A549 treated with Mapracorat at 1 μM for 4 hours (cell line): ENCODE results near the gene MUC16. TPM values are rescaled to one million over a fixed set of nuclear protein-coding genes. Genes with fewer than 3 reads are reported as not detected.

ENCODE experiments used
- total RNA-seq: library from RNA; stranded (reverse); fragments of 200-300 nt; extraction: Qiagen RNA extraction; gene quantifications from 5 replicates; pipeline ENCODE4 v1.2.3, GENCODE V29; 2022

Gene MUC16
- 0.02 to 0.13 TPM (median 0.05 TPM) in 5 replicates for total RNA-seq

DNA sequence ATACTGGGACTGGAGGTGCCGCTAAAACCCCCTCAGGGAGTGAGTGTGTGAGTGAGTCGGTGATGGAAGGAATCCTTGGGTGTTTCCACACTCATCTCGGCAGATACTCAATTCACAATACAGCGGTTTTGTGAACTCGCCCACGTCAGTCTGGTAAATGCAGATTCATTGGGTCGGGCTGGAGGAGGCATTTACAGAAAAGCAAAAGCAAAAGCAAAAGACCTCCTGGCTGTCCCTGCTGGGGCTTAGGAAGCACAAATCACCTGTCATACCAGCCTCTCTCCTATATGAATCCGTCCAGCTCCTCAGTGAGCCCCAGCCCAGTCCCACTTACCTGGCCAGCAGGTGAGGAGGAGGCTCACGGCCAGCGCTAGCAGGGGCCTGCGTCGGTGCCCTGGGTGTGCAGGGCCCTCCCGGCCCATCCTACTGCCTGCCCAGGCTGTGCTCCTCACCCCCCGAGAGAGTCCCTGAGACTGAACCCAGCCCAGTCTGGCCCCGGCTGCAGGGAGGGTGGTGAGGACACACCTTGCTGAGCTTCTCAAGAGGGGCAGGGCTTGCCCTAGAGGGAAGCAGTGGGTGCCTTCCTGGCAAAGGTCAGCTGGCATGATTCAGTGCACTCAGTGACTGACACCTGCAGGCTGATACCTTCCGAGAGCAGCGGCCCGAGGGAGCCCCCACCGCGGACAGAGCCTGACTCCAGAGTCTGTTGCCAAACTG, at the start of gene MUC16:
Gene MUC16, minus strand, starts transcription at position 475 of the 717 bp plus-strand sequence.

Other genes with a start within 250 kb of the MUC16 start
- 5.0 to 6.8 TPM (median 6.2 TPM) in 5 replicates for gene ZNF558, start 178.1 kb downstream of the MUC16 start, total RNA-seq
- gene MBD3L1, start 178.0 kb downstream of the MUC16 start, total RNA-seq: not detected in 5 replicates
- not detected in 5 replicates for gene OR1M1, start 76.7 kb upstream of the MUC16 start, total RNA-seq
- not detected in 5 replicates for gene OR7G2, start 97.1 kb upstream of the MUC16 start, total RNA-seq
- gene OR7G1, start 105.4 kb upstream of the MUC16 start, total RNA-seq: not detected in 5 replicates
- gene OR7G3, start 116.5 kb upstream of the MUC16 start, total RNA-seq: not detected in 5 replicates
- gene ZNF317, start 130.0 kb upstream of the MUC16 start, total RNA-seq: 17.2 to 23.1 TPM (median 18.9 TPM) in 5 replicates
- gene OR7D2, start 168.6 kb upstream of the MUC16 start, total RNA-seq: not detected in 5 replicates
- gene OR7D4, start 209.2 kb upstream of the MUC16 start, total RNA-seq: not detected in 5 replicates
- not detected in 5 replicates for gene OR7E24, start 240.5 kb upstream of the MUC16 start, total RNA-seq